Measurements from ENCODE around the gene HYOU1. TPM values are rescaled to one million over a fixed set of nuclear protein-coding genes. Genes with fewer than 3 reads are reported as not detected.

Gene HYOU1
- total and polyA plus RNA-seq, 2 donors (not counting 1 experiment from before 2014, with no cell fraction given), result 73.7 to 85.6 TPM

DNA sequence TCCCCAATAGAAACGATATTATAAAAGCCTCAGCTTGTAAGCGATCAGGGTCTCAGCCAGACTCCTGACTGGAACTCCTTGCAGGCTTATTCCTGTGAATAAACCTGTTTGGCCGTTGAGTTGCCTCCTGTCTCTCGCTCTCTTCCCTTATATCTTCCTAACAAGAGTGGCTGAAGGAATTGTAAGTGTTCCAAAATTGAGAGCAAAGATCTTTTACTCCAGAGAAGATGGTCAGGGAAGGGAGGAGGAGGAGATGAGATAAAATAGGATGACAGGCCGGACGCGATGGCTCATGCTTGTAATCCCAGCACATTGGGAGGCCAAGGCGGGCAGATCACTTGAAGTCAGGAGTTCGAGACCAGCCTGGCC is 25.1 kb downstream of the HYOU1 start:
- no peak overlapping the region for H3K4me2 ChIP-seq (ENCODE audit: extremely low read depth, insufficient read depth, low read length)
- no peaks in the 10 kb centered on the region for H3K9me3 ChIP-seq (ENCODE audit: control insufficient read depth, insufficient read depth, low read depth, low read length)
- H3K9ac ChIP-seq (ENCODE audit: insufficient read depth, low read length), result no peak overlapping the region
- H3K79me2 ChIP-seq (ENCODE audit: control insufficient read depth, insufficient read depth, low read length), result no peaks in the 10 kb centered on the region
- H3K4me1 ChIP-seq (ENCODE audit: control insufficient read depth, extremely low read depth, insufficient read depth, low read length), result no peaks in the 10 kb centered on the region
- H2AFZ ChIP-seq (ENCODE audit: low read length), result no peak overlapping the region
- H3K36me3 ChIP-seq (ENCODE audit: control insufficient read depth, insufficient read depth, low read length), result peaks cover 1% of the 10 kb centered on the region
- no peak for TF ChIP-seq EZH2 (IDR thresholded peaks at IDR 0.05; ENCODE audit: low read length, missing control alignments)
- TF ChIP-seq, protein P1, sequence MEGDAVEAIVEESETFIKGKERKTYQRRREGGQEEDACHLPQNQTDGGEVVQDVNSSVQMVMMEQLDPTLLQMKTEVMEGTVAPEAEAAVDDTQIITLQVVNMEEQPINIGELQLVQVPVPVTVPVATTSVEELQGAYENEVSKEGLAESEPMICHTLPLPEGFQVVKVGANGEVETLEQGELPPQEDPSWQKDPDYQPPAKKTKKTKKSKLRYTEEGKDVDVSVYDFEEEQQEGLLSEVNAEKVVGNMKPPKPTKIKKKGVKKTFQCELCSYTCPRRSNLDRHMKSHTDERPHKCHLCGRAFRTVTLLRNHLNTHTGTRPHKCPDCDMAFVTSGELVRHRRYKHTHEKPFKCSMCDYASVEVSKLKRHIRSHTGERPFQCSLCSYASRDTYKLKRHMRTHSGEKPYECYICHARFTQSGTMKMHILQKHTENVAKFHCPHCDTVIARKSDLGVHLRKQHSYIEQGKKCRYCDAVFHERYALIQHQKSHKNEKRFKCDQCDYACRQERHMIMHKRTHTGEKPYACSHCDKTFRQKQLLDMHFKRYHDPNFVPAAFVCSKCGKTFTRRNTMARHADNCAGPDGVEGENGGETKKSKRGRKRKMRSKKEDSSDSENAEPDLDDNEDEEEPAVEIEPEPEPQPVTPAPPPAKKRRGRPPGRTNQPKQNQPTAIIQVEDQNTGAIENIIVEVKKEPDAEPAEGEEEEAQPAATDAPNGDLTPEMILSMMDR (conservative IDR thresholded peaks at IDR 0.05 in 1 of 2, IDR thresholded peaks at IDR 0.05 in 1 of 2; ENCODE audit: low read depth in 1 of 2, low read length in 2 of 2), result no peak
- no peaks in the 10 kb centered on the region for H3K27me3 ChIP-seq (ENCODE audit: control insufficient read depth, insufficient read depth, low read length)
- H3K27ac ChIP-seq (ENCODE audit: insufficient read depth, low read length), result no peak overlapping the region
- no peak overlapping the region for H3K4me3 ChIP-seq (replicated peaks in 1 of 4; ENCODE audit: control extremely low read depth in 1 of 4, insufficient read depth in 1 of 4, low read depth in 3 of 4, low read length in 4 of 4)
- H4K20me1 ChIP-seq (ENCODE audit: control insufficient read depth, extremely low read depth, insufficient read depth, low read length), result no peaks in the 10 kb centered on the region
- no peak for DNase-seq (ENCODE audit: low read depth in 2 of 2)

DNA sequence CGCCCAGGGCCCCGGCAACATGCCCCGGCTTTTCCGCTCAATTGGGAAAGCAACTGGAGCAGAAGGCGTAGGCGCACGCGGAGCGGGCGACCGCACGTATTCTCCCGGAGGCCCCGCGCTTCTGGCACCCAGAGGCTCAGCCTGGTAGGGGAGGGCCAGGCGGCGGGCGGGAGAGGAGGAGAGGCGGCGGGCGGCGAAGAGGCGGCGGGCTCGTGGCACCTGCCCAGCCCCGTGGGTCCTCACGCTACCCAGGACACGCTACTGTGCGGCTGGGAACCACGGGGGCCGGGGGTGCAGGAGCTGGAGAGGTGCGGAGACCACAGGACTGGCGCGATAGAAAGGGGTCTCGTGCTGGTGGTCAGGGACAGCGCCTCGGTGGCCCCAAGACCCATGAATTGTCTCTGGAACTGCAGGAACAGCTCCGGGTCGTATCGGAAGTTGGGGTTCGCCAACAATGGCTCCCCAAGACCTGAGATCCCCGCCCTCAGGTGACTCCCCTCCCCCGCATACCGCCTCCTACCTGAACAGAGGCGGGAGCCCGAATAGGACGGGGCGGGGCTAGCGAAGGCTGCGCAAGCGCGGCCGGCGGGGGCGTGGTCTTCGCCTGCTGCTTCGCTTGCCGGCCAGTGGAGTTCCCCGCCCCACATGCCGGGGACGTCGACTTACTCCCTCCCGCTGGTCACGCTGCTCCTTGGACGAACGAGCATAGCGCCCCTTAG is 26.5 kb downstream of the HYOU1 start, which contains the start of gene SLC37A4:
Gene SLC37A4, minus strand, starts transcription at position 549 of the 719 bp plus-strand sequence.
- Histone ChIP-seq H3K79me2 (ENCODE audit: control insufficient read depth, insufficient read depth, low read length) (no peaks in the 10 kb centered on the region), H3K27ac (ENCODE audit: insufficient read depth, low read length) (no peak within 1 kb of the TSS), H3K9me3 (ENCODE audit: control insufficient read depth, insufficient read depth, low read depth, low read length) (no peaks in the 10 kb centered on the region), H2AFZ (ENCODE audit: low read length) (peak within 1 kb of the TSS; percentile 98), H3K4me2 (ENCODE audit: extremely low read depth, insufficient read depth, low read length) (peak within 1 kb of the TSS; percentile 97), H3K36me3 (ENCODE audit: control insufficient read depth, insufficient read depth, low read length) (peaks cover 3% of the 10 kb centered on the region), H3K4me3 (replicated peaks in 1 of 4; ENCODE audit: control extremely low read depth in 1 of 4, insufficient read depth in 1 of 4, low read depth in 3 of 4, low read length in 4 of 4) (peak within 1 kb of the TSS; percentile 83 to 85 (median 83)), H3K27me3 (ENCODE audit: control insufficient read depth, insufficient read depth, low read length) (no peaks in the 10 kb centered on the region), H3K4me1 (ENCODE audit: control insufficient read depth, extremely low read depth, insufficient read depth, low read length) (no peaks in the 10 kb centered on the region), H3K9ac (ENCODE audit: insufficient read depth, low read length) (peak within 1 kb of the TSS; percentile 71), H4K20me1 (ENCODE audit: control insufficient read depth, extremely low read depth, insufficient read depth, low read length) (no peaks in the 10 kb centered on the region)
- TF ChIP-seq EZH2 (IDR thresholded peaks at IDR 0.05; ENCODE audit: low read length, missing control alignments), result no peak
- TF ChIP-seq, protein P1 (conservative IDR thresholded peaks at IDR 0.05 in 1 of 2, IDR thresholded peaks at IDR 0.05 in 1 of 2; ENCODE audit: low read depth in 1 of 2, low read length in 2 of 2), result peak in 1 of 2 donors; percentile 95
- peak; percentile 97 to 98 for DNase-seq (ENCODE audit: low read depth in 2 of 2)

DNA sequence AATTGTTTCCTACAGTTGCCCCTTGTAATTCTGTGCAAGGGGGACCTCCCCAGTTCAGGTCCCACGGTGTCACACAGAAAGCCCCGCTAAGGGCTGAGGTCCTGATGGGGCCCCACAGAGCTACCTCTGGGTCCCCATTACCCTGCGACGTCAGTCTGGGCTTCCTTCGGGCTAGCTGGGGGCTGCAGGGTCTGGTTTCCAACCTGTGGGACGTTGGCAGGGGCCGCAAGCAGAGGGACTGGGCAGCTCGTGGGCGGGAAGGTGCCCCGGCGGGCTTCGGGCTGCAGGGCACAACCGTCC is 27.0 kb downstream of the HYOU1 start:
- Histone ChIP-seq H3K4me1 (ENCODE audit: control insufficient read depth, extremely low read depth, insufficient read depth, low read length) (no peaks in the 10 kb centered on the region), H3K4me2 (ENCODE audit: extremely low read depth, insufficient read depth, low read length) (peak overlapping the region; percentile 97), H3K27me3 (ENCODE audit: control insufficient read depth, insufficient read depth, low read length) (no peaks in the 10 kb centered on the region), H2AFZ (ENCODE audit: low read length) (peak overlapping the region; percentile 98), H3K9me3 (ENCODE audit: control insufficient read depth, insufficient read depth, low read depth, low read length) (no peaks in the 10 kb centered on the region), H3K4me3 (replicated peaks in 1 of 4; ENCODE audit: control extremely low read depth in 1 of 4, insufficient read depth in 1 of 4, low read depth in 3 of 4, low read length in 4 of 4) (peak overlapping the region; percentile 83 to 85 (median 83)), H3K36me3 (ENCODE audit: control insufficient read depth, insufficient read depth, low read length) (peaks cover 8% of the 10 kb centered on the region), H3K79me2 (ENCODE audit: control insufficient read depth, insufficient read depth, low read length) (no peaks in the 10 kb centered on the region), H4K20me1 (ENCODE audit: control insufficient read depth, extremely low read depth, insufficient read depth, low read length) (no peaks in the 10 kb centered on the region), H3K9ac (ENCODE audit: insufficient read depth, low read length) (peak overlapping the region; percentile 71), H3K27ac (ENCODE audit: insufficient read depth, low read length) (no peak overlapping the region)
- TF ChIP-seq, protein P1 (conservative IDR thresholded peaks at IDR 0.05 in 1 of 2, IDR thresholded peaks at IDR 0.05 in 1 of 2; ENCODE audit: low read depth in 1 of 2, low read length in 2 of 2), result no peak
- TF ChIP-seq EZH2 (IDR thresholded peaks at IDR 0.05; ENCODE audit: low read length, missing control alignments), result no peak
- DNase-seq (ENCODE audit: low read depth in 2 of 2), result no peak
